Measurements from ENCODE around the gene OR6K3.

The OR6K3 gene

GRCh38 chr1:158720620-158721019, at the start of gene OR6K3:
OR6K3 (minus strand) TSS chr1:158720720; CDS start chr1:158718115, 2,605 bp downstream.
- no peak within 1 kb of the TSS for H3K27ac ChIP-seq
- no peak for TF ChIP-seq CTCF (conservative IDR thresholded peaks at IDR 0.05)

GRCh38 chr1:158754420-158754819, 33.9 kb upstream of the OR6K3 start, which contains the start of gene OR6K6:
OR6K6 (plus strand) TSS chr1:158754720; CDS start chr1:158754888, 168 bp downstream.
- H3K27ac ChIP-seq = no peak within 1 kb of the TSS
- TF ChIP-seq CTCF (conservative IDR thresholded peaks at IDR 0.05) = no peak

- TF ChIP-seq CTCF (conservative IDR thresholded peaks at IDR 0.05) = no peak
- H3K27ac ChIP-seq = no peak overlapping the region
Observed at GRCh38 chr1:158752155-158752712, 31.7 kb upstream of the OR6K3 start.

- H3K27ac ChIP-seq = no peak overlapping the region
Observed at GRCh38 chr1:158735848-158736247, 15.3 kb upstream of the OR6K3 start.

GRCh38 chr1:158732524-158732923, 12.0 kb upstream of the OR6K3 start:
- TF ChIP-seq CTCF (conservative IDR thresholded peaks at IDR 0.05) = no peak
- no peak overlapping the region for H3K27ac ChIP-seq

More at GRCh38 chr1:158735848-158736247, 15.3 kb upstream of the OR6K3 start:
- no peak for TF ChIP-seq CTCF (conservative IDR thresholded peaks at IDR 0.05)

- no peak for TF ChIP-seq CTCF (conservative IDR thresholded peaks at IDR 0.05)
- H3K27ac ChIP-seq = no peak overlapping the region
Observed at GRCh38 chr1:158731707-158732106, 11.2 kb upstream of the OR6K3 start.

- H3K27ac ChIP-seq = no peak overlapping the region
- TF ChIP-seq CTCF (conservative IDR thresholded peaks at IDR 0.05) = no peak
Observed at GRCh38 chr1:158730453-158730852, 9.9 kb upstream of the OR6K3 start.

Data from VCaP (cell line).